NT2/D1 (cell line): ENCODE data around the gene NAALADL2.

ENCODE experiments used
- YY1 ChIP-seq: IDR thresholded peaks from 2 replicates; pipeline ENCODE4 v1.6.1; 2011; ENCODE audit not compliant: insufficient read length, insufficient read depth
- ZNF274 ChIP-seq: IDR thresholded peaks from 2 replicates; pipeline ENCODE4 v1.6.1; 2011; ENCODE audit warnings: mild to moderate bottlenecking, low read depth, low read length

DNA sequence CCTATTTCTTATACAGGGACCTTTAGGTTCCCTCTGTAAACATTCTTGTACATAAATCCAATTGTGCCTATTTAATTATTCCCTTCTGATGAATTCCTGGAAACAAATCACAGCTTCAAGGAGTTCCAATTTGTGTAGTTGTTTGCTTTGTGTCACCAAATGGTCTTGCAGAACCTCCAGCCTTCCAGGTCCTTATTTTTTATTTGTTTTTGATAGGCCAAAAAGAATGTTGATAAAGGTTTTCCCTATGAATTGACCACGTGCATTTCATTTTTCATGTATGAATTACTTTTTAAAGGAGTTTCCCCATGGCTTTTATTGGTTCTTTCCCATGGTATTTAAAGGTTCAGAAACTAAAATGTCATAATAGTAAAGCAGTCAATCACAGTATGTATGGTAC, 243.0 kb downstream of the NAALADL2 start:
- TF ChIP-seq YY1: no peak
- TF ChIP-seq ZNF274: no peak
